Measurements from ENCODE around the gene CCP110. TPM values are rescaled to one million over a fixed set of nuclear protein-coding genes. Genes with fewer than 3 reads are reported as not detected.

The CCP110 gene
- total and polyA plus RNA-seq, 10 donors: 2.8 to 24.9 (median 14.8) TPM

DNA sequence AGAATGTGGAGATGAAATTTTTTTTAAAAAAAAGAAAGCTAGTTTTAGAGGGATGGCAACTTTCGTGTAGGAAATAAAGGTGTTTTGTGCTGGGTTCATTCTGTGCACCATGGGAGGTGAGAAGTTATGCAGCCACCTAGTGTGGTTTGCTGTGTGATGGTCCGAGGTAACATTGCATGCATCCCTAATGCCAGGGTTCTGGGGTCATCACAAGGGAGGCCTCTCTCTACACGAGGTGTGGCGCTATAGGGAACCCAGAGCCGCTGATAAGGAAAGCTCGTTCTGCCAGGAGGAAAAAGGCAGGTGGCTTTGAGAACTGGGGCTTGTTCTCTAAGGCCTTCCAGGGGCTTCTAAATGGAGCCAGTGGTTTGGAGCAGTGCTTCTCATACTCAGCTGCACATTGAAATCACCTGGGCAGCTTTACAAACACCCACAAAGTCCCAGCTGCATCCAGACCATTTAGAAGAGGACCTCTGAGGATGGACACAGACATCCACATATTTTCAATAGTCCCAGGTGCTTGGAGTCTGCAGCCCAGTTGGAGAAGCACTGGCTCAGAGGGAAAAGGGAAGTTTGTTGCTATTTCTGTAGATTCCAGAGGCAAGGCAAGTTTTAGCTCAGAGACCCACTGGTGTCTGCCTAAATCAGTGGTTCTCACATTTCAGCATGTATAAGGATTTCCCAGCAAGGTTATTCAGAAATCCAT, 75.2 kb downstream of the CCP110 start:
- intact Hi-C loops (cut with DNase I; ENCODE audit: low total_unique reads): no loop called here
- Histone ChIP-seq H3K9me3 (no peaks in the 10 kb centered on the region), H3K27ac (no peak overlapping the region), H3K4me3 (no peak overlapping the region), H3K4me1 (no peaks in the 10 kb centered on the region), H3K36me3 (peaks cover 0 to 100% (median 46%) of the 10 kb centered on the region in 6 donors), H3K27me3 (replicated peaks in 1 of 7) (no peaks in the 10 kb centered on the region)
- WGBS, 5 donors: 82 to 92% (median 89%) methylated on average over 6 of the region's 6 CpGs
- no peak for TF ChIP-seq POLR2A (IDR thresholded peaks at IDR 0.05)
- TF ChIP-seq, protein P1, sequence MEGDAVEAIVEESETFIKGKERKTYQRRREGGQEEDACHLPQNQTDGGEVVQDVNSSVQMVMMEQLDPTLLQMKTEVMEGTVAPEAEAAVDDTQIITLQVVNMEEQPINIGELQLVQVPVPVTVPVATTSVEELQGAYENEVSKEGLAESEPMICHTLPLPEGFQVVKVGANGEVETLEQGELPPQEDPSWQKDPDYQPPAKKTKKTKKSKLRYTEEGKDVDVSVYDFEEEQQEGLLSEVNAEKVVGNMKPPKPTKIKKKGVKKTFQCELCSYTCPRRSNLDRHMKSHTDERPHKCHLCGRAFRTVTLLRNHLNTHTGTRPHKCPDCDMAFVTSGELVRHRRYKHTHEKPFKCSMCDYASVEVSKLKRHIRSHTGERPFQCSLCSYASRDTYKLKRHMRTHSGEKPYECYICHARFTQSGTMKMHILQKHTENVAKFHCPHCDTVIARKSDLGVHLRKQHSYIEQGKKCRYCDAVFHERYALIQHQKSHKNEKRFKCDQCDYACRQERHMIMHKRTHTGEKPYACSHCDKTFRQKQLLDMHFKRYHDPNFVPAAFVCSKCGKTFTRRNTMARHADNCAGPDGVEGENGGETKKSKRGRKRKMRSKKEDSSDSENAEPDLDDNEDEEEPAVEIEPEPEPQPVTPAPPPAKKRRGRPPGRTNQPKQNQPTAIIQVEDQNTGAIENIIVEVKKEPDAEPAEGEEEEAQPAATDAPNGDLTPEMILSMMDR (IDR thresholded peaks at IDR 0.05 in 8 of 11, conservative IDR thresholded peaks at IDR 0.05 in 3 of 11): no peak
- DNase-seq: no peak

DNA sequence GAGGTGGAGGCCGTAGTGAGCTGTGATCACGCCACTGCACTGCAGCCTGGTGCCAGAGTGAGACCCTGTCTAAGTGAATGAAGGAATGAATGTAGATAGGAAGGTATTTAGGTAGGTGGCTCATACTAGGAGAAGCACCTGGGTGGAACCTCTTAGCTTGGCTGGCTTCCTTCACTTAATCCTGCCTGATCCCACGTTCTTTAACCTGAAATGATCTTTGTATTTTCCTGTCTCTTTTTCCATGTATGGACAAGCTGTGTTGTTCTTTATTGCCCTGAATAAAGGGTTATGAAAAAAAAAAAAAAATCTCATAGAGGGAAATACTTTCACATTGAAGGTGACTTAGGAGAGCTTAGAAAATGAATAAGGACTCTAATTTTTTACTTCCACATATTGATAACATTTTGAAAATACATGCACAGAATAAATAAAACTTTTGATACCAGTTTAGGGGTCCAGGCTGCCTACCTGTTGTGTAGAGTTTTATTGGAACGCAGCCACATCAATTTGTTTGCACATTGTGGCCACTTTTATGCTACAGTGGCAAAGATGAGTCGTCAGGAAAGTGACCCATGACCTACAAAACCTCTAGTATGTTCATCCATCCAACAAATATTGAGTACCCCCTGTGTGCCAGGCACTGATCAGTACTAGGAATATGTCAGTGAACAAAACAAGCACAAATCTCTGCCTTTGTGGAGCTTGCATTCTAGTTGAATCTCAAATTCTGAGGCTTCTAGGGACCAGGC, 76.4 kb downstream of the CCP110 start:
- Histone ChIP-seq H3K36me3 (peaks cover 0 to 100% (median 39%) of the 10 kb centered on the region in 6 donors), H3K4me3 (no peak overlapping the region), H3K27ac (no peak overlapping the region), H3K4me1 (no peaks in the 10 kb centered on the region), H3K9me3 (no peaks in the 10 kb centered on the region), H3K27me3 (replicated peaks in 1 of 7) (no peaks in the 10 kb centered on the region)
- WGBS, 5 donors: 76 to 93% (median 91%) methylated on average over 5 of the region's 5 CpGs
- TF ChIP-seq POLR2AphosphoS5 (IDR thresholded peaks at IDR 0.05) (no peak), POLR2A (IDR thresholded peaks at IDR 0.05) (no peak)
- TF ChIP-seq, protein P1 (IDR thresholded peaks at IDR 0.05 in 8 of 11, conservative IDR thresholded peaks at IDR 0.05 in 3 of 11): no peak
- no peak for DNase-seq
- intact Hi-C loops (cut with DNase I; ENCODE audit: low total_unique reads): loop anchor here (5.0 kb wide), 1 partner anchor 287 kb away; no protein-coding TSS in a partner anchor

DNA sequence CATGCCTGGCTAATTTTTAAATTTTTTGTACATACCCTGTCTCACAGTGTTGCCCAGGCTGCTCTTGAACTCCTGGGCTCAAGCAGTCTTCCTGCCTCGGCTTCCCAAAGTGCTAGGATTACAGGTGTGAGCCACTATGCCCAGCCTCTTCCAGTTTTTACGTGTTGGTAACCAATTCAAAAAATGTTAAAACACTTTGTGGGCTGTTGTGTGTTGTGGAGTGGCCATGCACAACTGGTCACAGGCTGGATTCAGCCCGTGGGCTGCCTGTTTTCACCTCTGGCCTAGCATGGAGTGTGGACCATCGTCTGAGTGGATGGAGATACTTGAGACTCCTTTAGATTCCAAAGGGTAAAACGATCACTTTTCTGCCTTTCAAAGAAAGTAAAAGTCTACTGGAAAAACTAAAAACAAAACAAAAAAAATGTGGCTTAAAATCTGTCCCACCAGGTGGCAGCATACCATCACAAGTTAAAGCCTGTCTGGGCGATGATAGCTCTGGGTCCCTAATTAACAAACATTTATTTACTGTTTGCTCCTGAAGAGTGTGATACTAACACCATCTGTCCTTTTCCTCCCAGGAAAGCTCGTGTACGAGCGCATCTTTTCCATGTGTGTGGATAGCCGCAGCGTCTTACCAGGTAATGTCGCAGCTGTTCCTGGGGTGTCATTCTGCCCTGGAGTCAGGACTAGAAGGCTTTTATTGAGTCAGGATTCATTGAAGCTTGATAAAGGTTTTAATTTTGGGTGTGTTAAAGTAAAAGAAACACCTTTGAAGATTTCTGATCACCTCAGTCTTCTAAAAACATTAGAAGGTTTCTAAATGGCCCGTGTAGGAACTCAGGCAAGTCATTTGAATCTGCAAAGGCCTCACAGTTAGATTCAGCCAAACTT, 77.6 kb downstream of the CCP110 start:
- H3K27ac ChIP-seq: no peak overlapping the region
- intact Hi-C loops (cut with DNase I; ENCODE audit: low total_unique reads): loop anchor here (5.0 kb wide), 1 partner anchor 286 kb away; no protein-coding TSS in a partner anchor
- H3K27me3 ChIP-seq (replicated peaks in 1 of 7): no peaks in the 10 kb centered on the region
- TF ChIP-seq, protein P1 (IDR thresholded peaks at IDR 0.05 in 8 of 11, conservative IDR thresholded peaks at IDR 0.05 in 3 of 11): peak in 7 of 11 experiments; percentile 18 to 50 (median 39)
- no peak for TF ChIP-seq POLR2AphosphoS5 (IDR thresholded peaks at IDR 0.05)
- no peak for TF ChIP-seq POLR2A (IDR thresholded peaks at IDR 0.05)
- H3K9me3 ChIP-seq: peaks cover 0 to 5% (median 0%) of the 10 kb centered on the region in 8 donors
- H3K36me3 ChIP-seq: peaks cover 0 to 100% (median 34%) of the 10 kb centered on the region in 6 donors
- no peaks in the 10 kb centered on the region for H3K4me1 ChIP-seq
- no peak overlapping the region for H3K4me3 ChIP-seq
- WGBS, 5 donors: 73 to 81% (median 76%) methylated on average over 13 of the region's 13 CpGs
- DNase-seq: no peak

Other genes starting within 250 kb of the CCP110 start
- not detected for gene CLEC19A, start 238.2 kb upstream of the CCP110 start, total RNA-seq
- not detected for gene CLEC19A, start 238.2 kb upstream of the CCP110 start, polyA plus RNA-seq
- under 1 TPM in 4 of 7 donors, not detected in 3; 0.06 to 0.30 (median 0.25) TPM for gene TMC5, start 106.1 kb upstream of the CCP110 start, total RNA-seq
- gene TMC5, start 106.1 kb upstream of the CCP110 start, polyA plus RNA-seq: under 1 TPM in 2 of 3 donors, not detected in 1; 0.05 to 0.10 TPM
- 10 to 100 TPM; 26.4 to 40.5 (median 31.3) TPM for gene GDE1, start 1.8 kb upstream of the CCP110 start, total RNA-seq
- gene GDE1, start 1.8 kb upstream of the CCP110 start, polyA plus RNA-seq: 10 to 100 TPM; 13.5 to 18.1 (median 14.8) TPM
- gene VPS35L, start 31.8 kb downstream of the CCP110 start, total RNA-seq: 10 to 100 TPM; 45.9 to 76.1 (median 67.2) TPM
- gene VPS35L, start 31.8 kb downstream of the CCP110 start, polyA plus RNA-seq: 10 to 100 TPM; 22.9 to 42.9 (median 24.7) TPM
- gene KNOP1, start 194.3 kb downstream of the CCP110 start, total RNA-seq: 10 to 100 TPM in 4 of 7 donors, 1 to 10 TPM in 3; 8.1 to 13.7 (median 10.4) TPM
- 10 to 100 TPM in 1 of 3 donors, 1 to 10 TPM in 2; 7.1 to 10.7 (median 7.4) TPM for gene KNOP1, start 194.3 kb downstream of the CCP110 start, polyA plus RNA-seq
- 10 to 100 TPM in 3 of 7 donors, 1 to 10 TPM in 4; 5.1 to 19.9 (median 8.3) TPM for gene IQCK, start 194.3 kb downstream of the CCP110 start, total RNA-seq
- 1 to 10 TPM; 3.6 to 4.7 (median 4.5) TPM for gene IQCK, start 194.3 kb downstream of the CCP110 start, polyA plus RNA-seq